NCI-H128 (cell line): Measurements from ENCODE around the gene TPSAB1.
"Not testable (repeated sequence)": the region's sequence is repeated elsewhere in the genome, so short reads cannot be mapped to it uniquely, and the experiment has no call there.

Experiments used
- DNase-seq: peaks from one replicate; lab custom pipeline; 2025; ENCODE audit not compliant: unreplicated experiment; lab: John Stamatoyannopoulos, UW

The TPSAB1 gene

DNA sequence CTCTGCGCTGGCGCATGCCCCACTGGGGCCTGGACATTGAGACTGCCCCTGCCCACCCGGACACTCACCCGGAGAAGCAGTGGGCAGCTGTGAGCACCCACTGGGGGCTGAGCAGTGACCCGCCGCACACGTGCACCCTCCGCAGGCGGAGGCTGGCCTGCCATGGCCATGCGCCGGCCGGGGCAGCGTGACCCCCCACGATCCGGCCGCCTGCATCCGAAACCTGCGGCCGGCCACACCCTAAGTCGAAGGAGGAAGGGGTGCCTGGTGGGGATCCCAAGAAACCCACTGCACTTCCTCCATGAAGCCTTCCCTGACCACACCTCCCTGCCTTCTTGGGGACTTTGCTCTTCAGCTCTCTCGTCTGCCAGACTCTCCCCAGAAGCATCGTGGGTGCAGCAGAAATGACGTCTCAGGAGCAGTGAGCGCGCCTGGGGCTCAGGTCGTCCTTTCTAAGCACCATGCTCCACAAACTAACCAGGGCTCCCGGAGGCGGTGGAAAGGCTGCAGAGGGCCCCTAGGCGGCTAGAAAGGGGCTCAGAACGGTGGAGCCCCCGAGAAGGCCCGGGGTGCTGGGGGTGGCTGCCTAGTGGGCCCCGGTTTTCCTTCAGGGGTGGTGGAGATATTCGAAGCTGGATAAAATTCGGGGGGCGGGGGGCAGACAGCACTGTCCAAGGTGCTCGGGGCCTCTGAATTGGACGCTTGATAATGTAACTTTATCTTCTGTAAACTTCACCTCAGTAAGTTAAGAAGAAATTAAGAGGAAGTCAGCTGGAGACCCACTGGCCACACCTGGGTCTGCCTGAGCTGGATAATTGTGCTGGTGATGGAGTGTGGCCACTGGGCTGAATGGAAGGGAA is 16.9 kb upstream of the TPSAB1 start:
- no peak for DNase-seq

DNA sequence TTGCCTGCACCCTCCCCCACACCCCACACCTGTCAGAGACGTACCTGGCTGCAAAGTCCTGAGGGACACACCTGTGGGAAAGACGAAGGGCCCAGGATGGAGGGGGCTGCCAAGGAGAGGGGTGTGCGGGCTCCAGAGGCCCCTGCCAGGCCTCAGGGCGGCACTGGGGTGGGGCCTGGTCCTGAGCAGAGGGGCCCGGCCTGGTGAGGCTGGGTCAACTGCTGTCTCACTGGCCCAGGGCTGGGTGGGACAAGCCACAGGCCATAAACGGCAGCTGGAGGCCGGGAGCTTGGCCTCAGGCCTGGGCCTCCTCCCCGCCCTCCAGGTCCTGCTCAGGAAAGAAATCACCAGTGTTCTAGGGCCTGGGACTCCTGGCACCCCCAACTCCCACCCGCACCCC is 15.9 kb upstream of the TPSAB1 start:
- no peak for DNase-seq

DNA sequence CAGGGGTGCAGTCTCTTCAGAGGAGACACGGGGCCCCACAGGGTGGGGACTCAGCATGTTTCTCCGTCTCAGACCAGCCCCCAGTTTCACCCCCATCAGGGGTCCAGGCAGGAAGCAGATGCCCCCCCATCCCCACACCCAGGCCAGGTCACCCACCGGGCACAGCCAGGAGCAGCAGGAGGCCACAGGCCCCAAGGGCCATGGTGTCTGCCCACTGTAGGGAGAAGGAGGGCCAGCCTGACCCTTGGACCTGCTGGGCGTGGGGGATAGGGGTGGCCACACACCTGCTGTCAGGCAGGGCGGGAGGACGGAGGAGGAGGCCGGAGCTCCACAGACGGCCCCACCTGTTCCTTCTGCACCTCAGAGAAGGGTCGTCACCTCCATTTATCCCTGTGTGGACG is 15.5 kb upstream of the TPSAB1 start, which contains the start of gene TPSG1:
TSS of gene TPSG1 (minus strand) at position 218 of the 401 bp plus-strand sequence. CDS start at position 202, 16 bp downstream.
- no peak for DNase-seq

DNA sequence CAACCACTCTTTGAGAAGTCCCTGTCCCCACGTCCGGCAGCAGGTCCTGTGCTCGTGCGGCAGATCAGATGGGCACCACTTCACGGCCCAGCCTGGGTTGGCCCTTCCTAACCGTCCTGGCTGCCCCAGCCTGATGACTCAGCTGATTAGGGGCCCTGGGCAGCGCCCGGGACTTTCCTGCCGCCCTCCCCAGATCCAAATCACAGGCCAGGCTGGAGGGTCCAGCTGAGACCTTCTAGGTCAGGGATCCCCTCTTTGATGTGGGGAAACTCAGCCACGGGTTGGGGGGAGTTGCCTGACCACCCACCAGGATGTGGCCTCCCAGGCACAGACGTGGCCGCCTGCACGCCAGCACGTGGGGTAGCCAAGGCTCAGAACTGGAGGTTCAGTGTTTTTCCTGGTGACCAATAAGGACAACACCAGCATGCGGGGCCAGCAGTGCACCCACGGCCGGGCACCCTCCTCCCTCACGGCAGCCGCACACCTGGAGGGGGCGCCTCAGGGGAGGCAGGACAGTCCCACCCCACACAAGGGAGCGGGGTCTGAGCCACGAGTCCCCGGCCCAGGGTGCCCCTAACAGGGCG is 14.7 kb upstream of the TPSAB1 start:
- DNase-seq = not testable (repeated sequence)

DNA sequence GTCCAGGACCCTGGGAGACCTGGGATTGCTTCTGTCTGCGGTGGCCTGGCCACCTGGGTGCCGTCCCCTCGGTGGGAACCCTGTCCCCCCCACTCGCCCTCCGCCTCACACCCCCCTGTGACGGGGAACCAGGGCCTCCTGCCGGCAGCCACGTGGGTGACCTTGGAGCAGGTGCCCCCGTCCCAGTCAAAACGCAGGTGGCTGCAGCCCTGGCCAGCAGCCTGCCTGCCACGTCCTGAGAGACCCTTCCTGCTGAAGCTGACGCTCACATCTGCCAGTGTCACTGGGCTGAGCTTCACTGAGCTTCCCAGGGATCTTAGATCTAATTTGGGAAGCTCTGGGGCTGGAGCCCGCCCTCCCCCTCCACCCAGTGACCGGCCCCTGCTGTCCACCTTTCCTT is 13.8 kb upstream of the TPSAB1 start:
- DNase-seq = not testable (repeated sequence)

DNA sequence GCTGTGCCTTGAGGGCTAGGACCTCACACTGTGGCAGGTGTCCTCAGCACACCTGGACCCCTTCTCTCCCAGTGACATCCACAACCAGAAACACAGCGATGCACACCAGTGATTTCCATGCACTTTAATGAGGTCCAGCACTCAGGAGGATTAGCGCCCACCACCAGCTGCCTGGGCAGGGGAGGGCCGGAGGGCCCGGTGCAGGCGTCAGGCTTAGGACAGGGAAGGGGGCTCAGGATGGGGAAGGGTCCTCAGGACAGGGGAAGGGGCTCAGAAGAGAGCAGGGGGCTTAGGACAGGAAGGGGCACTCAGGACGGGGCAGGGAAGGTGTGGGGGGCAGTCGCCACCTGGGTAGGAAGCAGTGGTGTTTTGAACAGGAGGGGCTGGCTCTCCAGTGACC is 12.3 kb upstream of the TPSAB1 start:
- DNase-seq = not testable (repeated sequence)

DNA sequence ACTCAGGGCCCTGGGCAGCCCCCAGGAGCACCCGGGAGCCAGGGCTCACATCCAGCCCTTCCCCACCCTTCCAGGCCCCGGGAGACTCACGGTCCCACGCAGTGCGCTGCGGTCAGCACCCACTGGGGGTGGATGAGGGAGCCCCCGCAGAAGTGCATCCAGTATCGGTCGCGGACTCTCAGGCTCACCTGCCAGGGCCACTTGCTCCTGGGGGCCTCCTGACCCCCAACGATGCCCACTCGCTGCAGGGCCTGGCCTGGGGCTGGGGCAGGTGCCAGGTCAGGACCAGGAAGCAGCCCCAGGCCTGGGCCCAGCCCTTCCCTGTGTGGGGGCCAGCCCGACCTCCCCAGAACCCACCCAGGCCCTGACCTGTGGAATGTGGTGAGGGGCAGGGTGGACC is 11.0 kb upstream of the TPSAB1 start:
- DNase-seq = not testable (repeated sequence)

DNA sequence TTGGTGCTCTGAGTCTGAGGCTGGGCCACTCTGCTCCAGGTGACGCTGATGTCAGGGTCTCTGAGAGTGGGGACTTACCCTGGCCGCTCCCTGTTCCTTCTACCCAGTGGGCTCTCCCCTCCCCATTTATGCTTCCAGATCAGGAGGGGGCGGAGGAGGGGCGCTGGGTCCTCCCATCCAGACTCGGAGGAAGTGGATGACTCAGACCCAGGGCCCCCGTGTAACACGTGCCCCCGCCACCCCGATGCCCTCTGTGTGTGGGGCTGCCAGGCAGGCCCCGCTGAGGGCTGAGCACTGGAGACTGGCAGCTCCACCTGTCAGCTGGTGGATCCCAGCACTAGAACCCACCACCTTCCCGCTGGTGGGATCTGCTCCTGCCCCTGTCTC is 10.4 kb upstream of the TPSAB1 start, which contains the start of gene TPSB2:
TSS of gene TPSB2 (minus strand) at position 101 of the 387 bp plus-strand sequence. CDS start 233 bp downstream, outside the sequence.
- not testable (repeated sequence) for DNase-seq

DNA sequence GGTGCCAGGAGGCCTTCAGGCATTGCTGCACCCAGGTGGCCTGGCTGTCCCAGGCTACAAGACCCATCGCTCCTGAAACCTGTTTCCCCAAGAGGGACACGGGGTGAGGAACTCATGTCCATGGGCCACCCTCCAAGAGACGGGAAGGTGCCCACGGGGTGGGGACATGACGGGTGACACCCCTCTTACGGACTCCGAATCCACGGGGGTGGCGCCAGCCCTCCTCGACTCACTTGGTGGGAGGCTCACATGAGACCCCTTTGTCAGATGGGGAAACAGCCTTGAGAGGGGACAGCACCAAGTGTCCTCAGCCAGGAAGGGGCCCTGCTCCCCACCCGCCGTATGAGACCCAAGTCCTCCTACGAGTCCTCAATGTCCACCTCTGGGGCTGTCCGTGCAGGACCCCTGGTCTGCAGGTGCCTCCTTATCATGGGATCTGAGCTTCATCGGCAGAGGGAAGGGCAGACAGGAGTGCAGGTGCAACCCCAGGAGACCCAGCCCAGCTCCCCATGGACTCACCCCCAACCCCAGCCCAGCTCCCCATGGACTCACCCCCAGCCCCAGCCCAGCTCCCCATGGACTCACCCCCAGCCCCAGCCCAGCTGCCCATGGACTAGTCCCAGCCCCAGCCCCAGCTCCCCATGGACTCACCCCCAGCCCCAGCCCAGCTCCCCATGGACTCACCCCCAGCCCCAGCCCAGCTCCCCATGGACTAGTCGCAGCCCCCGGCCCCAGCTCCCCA is 9.9 kb upstream of the TPSAB1 start:
- DNase-seq = not testable (repeated sequence)

DNA sequence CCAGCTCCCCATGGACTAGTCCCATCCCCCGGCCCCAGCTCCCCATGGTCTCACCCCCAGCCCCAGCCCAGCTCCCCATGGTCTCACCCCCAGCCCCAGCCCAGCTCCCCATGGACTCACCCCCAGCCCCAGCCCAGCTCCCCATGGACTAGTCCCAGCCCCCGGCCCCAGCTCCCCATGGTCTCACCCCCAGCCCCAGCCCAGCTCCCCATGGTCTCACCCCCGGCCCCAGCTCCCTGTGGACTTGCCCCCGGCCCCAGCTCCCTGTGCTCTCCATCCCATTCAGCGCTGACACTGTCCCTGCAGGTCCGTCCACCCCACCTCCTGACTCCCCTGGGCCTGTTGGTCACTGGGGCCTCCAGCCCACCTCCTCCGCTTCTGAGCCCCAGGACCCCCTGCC is 9.2 kb upstream of the TPSAB1 start:
- DNase-seq = not testable (repeated sequence)

DNA sequence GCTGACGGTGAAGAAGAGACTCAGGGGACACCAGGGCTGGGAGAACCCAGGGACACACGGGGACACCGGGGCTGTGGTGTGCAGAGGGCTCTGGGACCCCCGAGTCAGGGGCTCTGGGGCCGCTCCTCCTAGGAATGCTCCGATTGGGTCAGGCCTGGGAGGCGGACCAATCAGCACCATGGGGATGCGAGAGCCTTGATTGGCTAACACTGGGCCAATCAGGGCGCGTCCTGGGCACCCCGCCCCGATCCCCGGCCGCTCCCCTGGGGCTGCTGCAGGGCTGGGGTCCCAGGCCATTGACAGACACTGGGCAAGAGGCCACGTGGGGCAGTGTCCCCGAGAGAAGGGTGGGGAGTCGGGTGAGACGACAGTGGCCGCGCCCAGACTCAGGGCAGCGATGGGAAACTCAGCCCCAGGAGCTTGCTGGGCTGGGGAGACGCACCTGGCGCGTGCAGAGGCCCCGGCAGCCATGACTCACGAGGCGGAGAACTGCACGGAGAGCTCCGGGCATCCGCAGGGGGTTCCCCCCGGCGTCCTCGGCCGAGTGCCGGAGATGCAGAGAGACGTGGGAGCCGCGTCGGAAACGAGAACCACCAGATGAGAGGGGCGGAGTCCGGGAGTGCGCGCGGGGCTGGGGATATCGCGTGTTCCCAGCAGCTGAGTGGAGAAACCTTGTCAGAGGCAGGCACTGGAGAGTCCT is 8.3 kb upstream of the TPSAB1 start:
- not testable (repeated sequence) for DNase-seq

DNA sequence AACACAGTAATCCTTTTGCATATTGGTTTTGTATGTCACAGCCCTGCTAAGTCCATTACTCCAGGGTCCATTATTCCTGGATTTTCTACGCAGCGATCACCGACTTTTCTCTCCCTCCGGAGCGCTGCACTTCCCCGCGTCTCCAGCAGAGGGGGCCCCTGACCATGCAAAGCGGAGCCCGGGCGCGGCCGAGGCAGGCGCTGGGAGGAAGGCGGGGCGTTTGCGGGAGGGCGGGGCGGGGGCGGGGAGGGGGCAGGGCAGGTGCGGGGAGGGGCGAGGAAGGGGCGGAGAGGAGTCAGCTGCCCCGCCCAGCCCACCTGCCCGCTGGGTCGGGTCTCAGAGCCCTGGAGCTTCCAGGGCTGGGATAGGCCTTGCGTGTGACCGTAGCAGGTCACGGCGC is 3.8 kb upstream of the TPSAB1 start:
- not testable (repeated sequence) for DNase-seq

DNA sequence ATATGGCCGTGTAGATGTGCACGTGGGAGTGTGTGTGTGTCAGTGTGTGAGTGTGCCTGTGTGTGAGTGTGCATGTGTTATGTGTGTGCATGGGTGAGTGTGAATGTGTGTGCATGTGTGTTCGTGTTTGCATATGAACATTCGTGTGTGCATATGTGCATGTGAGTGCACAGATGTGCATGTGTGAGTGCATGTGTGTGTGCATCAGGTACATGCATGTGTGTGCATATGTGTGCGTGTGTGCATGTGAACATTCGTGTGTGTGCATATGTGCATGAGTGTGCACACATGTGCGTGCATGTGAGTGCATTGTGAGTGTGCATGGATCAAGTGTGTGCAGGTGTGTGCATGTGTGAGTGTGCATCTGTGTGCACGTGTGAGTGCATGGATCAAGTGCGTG is 2.5 kb upstream of the TPSAB1 start:
- no peak for DNase-seq

DNA sequence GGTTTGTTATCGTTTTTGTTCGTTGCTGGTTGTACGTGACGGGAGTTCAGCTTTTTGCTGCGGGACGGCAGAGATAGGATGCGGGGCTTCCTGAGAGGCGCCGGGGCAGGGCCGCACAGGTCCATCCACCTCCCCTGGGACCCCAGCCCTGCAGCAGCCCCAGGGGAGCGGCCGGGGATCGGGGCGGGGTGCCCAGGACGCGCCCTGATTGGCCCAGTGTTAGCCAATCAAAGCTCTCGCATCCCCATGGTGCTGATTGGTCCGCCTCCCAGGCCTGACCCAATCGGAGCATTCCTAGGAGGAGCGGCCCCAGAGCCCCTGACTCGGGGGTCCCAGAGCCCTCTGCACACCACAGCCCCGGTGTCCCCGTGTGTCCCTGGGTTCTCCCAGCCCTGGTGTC is 1.6 kb upstream of the TPSAB1 start:
- DNase-seq = not testable (repeated sequence)

DNA sequence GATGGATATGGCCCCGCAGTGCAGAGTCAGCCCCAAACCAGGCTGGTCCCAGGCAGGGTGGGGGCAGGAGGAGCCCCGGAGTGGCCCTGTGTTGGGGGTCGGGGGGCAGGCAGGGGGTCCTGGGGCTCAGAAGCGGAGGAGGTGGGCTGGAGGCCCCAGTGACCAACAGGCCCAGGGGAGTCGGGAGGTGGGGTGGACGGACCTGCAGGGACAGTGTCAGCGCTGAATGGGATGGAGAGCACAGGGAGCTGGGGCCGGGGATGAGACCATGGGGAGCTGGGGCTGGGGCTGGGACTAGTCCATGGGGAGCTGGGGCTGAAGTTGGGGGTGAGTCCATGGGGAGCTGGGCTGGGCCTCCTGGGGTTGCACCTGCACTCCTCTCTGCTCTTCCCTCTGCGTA is 930 bp upstream of the TPSAB1 start:
- not testable (repeated sequence) for DNase-seq

DNA sequence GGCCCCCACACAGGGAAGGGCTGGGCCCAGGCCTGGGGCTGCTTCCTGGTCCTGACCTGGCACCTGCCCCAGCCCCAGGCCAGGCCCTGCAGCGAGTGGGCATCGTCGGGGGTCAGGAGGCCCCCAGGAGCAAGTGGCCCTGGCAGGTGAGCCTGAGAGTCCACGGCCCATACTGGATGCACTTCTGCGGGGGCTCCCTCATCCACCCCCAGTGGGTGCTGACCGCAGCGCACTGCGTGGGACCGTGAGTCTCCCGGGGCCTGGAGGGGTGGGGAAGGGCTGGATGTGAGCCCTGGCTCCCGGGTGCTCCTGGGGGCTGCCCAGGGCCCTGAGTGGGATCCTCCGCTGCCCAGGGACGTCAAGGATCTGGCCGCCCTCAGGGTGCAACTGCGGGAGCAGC is 576 bp downstream of the TPSAB1 start:
- DNase-seq = not testable (repeated sequence)

DNA sequence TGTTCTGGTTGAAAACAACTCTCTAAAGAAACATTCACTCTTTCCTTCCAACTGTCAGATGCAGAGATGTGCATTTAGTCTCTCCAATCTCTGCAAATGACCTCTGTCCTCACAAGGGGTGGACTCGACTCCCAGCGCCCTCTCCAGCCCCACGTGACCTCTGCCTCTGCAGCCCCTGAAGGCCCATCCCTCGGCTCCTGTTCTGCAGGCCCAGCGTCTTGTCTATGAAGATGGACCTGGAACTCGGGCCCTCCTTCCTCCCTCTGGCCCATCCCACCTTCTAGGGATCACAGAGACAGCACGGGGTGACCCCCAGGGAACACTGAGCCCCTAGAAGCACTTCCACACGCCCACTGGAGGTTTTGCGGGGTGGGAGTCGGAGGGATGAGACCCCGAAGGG is 2.9 kb downstream of the TPSAB1 start:
- DNase-seq = not testable (repeated sequence)

DNA sequence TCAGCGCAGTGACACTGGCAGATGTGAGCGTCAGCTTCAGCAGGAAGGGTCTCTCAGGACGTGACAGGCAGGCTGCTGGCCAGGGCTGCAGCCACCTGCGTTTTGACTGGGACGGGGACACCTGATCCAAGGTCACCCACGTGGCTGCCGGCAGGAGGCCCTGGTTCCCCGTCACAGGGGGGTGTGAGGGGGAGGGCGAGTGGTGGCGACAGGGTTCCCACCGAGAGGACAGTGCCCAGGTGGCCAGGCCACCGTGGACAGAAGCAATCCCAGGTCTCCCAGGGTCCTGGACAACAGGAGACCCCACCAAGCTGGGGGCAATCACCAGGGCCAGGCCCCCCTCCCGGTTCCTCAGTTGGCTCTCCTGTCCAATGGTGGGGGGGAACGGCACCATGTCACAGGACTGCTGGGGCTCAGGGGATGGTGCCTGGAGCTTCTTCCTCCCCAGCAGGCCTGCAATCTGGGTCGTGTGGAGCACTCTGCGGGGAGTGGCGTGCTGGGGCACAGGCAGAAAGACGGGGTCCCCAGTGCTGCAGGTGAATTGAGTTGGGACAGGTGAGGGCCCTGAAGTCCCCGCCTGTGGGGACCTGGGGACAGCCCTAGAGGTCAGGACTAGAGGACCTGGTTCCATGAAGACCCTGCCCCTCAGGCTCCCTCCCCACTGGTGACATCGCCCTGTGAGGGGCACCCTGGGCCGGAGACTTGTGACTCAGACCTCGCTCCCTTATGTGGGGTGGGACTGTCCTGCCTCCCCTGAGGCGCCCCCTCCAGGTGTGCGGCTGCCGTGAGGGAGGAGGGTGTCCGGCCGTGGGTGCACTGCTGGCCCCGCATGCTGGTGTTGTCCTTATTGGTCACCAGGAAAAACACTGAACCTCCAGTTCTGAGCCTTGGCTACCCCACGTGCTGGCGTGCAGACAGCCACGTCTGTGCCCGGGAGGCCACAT is 3.7 kb downstream of the TPSAB1 start:
- DNase-seq = not testable (repeated sequence)

DNA sequence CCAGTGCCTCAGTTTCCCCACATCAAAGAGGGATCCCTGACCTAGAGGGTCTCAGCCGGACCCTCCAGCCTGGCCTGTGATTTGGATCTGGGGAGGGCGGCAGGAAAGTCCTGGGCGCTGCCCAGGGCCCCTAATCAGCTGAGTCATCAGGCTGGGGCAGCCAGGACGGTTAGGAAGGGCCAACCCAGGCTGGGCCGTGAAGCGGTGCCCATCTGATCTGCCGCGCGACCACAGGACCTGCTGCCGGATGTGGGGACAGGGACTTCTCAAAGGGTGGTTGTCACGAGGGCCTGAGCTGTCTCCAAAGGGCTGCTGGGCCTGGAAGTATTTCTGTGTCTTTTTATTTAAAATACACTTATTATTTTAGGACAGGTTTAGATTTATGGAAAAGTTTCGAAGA is 4.4 kb downstream of the TPSAB1 start:
- no peak for DNase-seq
